A549 (cell line): ENCODE measurements around the gene ZBED6.

Source experiments
- POLR2A ChIP-seq: IDR thresholded peaks from 2 replicates; pipeline ENCODE4 v1.6.1; 2012; ENCODE audit warnings: mild to moderate bottlenecking, low read length
- SMC3 ChIP-seq: fragments of >200 bp; sonication (Bioruptor Twin); formaldehyde crosslinking; IDR thresholded peaks from 3 replicates; pipeline ENCODE4 v1.6.1; 2018; ENCODE audit warnings: inconsistent platforms

GRCh38 chr1:203781962-203782361 lies 13.5 kb upstream of the ZBED6 start:
- TF ChIP-seq SMC3 (no peak), POLR2A (no peak)
